ENCODE data around the gene TCEANC2.
"Not testable (repeated sequence)": the region's sequence is repeated elsewhere in the genome, so short reads cannot be mapped to it uniquely, and the experiment has no call there.

The TCEANC2 gene

DNA sequence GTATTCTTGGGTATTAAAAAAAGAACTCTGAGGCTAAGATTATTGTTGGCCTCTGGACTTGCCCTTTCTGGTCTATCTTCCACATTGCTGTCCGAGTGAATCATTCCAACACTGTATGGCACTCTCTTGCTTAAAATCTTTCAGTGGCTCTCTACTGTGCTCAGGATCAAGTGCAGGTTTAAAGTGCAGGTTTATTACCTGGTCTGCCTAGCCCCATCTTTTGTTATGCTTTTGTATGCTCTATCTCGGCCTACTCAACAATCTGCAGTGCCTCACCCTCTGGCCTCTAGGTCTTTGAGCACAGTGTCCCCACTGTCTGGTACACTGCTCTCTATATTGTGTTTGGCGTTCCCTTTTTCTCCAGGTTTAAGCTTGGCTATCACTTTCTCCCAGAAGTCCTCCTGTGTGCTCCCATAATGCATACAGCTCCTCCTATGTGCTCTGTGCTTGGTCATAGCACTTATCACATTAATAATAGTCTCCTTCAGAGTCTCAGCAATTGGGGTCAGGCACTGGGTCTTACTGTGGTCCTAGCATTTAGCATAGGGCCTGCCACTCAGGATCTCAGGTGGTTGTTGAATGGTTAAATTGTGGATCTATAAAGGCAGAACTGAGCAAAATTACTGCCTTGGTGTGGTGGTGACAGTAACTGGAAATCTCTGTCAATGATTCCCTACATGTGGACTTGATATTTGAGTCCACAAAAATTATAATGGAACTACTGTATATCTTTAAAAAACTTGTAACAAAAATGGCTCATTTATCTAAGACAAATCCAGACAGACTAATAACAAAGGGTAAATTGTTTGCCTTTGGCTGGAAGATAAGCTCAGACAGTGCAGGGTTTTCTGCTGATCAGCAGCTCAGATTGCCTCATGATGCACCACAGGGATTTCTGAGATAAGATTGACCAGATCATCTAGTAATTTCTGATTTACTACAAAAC, 24.8 kb upstream of the TCEANC2 start:
- DNase-seq: no peak

GRCh38 chr1:54037476-54037875, 15.9 kb upstream of the TCEANC2 start:
- DNase-seq: no peak

GRCh38 chr1:54041806-54042205, 11.6 kb upstream of the TCEANC2 start:
- no peak for DNase-seq

DNA sequence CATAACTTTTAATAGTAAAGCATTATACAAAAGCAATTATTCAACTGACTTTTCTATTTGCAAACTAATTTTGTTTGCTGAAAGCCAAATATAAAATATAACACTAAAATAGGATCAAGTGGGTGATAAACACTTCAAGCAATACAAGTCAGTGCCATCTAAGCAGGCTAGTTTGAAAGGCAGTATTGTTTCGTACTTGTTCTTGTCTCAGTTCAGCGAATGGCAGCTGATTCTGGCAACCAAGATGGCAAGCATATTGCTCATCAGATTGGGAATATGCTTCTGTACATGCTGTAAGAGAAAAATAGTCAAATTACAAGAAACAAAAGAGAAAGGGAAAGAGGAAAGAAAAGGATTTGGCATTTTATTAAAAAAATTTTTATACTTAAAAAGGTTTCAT, 7.9 kb upstream of the TCEANC2 start:
- no peak for DNase-seq

GRCh38 chr1:54046671-54047383, 6.6 kb upstream of the TCEANC2 start:
- DNase-seq: no peak

- no peak for DNase-seq
These were observed 5.8 kb upstream of the TCEANC2 start for GRCh38 chr1:54047384-54048305.

- DNase-seq: not testable (repeated sequence)
These were observed 3.0 kb upstream of the TCEANC2 start for GRCh38 chr1:54050435-54050834.

- DNase-seq: no peak
These were observed 1.4 kb upstream of the TCEANC2 start for GRCh38 chr1:54051933-54052430.

GRCh38 chr1:54052431-54052933, 926 bp upstream of the TCEANC2 start:
- no peak for DNase-seq

- DNase-seq: no peak
These were observed 483 bp downstream of the TCEANC2 start for GRCh38 chr1:54053745-54054437.

GRCh38 chr1:54054438-54054749, 986 bp downstream of the TCEANC2 start:
- DNase-seq: no peak

DNA sequence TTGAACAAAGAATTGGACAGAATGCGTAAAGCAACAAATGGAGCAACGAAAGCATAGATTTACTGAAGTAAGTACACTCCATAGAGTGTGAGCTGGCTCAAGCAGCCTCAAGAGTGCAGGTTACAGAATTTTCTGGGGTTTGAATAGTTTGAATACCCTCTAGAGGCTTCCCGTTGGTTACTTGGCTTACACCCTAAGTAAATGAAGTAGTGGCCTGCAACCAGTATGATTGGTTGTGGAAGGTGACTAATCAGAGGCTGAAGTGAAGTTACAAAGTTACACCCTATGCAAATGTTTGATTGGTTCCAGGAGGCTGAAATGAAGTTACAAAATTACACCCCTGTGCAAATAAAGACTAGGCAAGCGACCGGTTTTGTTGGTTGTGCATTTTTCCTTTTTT, 10.9 kb downstream of the TCEANC2 start:
- no peak for DNase-seq

DNA sequence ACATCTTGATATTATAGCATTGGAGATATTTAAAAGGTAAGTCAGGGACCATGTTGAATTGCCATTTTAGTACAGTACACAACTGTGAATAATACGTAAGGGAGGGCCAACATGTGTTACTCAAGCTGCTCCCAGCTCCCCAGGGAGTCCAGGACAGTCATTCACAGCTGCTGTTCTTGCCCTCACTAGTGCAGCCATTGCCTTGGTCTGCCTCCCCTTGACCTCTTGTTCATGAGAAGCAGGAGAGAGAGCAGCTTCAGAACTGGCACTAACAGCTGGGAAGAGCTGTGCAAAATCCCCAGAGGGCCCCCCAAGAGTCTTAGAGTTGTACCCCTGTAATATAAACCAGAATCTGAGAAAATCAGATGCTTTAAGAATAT, 16.4 kb downstream of the TCEANC2 start:
- no peak for DNase-seq

- peak; percentile 39 for DNase-seq
These were observed 16.9 kb downstream of the TCEANC2 start for GRCh38 chr1:54070171-54070837.

GRCh38 chr1:54077359-54077758, 24.0 kb downstream of the TCEANC2 start:
- DNase-seq: no peak

DNA sequence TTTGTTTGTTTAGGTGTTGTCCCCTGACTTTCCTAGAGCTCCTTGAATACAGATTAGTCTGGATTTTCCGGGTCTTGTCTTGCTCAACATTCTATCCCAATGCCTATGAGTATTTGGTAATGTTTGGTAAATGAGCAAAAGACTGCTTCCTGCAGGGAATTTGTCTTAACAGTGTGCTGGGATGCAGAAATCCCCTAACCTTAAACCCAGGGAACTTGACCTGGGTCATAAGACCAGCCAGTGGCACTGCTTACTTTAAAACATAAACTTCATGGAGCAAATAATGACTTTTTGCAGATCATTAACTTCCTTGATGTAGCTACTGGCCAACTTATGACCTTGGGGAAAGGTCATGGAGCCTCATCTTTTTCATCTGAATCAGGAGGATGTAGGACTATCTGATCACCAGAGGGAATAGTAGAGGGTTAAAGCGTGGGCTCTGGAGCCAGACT, 27.2 kb downstream of the TCEANC2 start:
- no peak for DNase-seq

- no peak for DNase-seq
These were observed 28.2 kb downstream of the TCEANC2 start for GRCh38 chr1:54081306-54082270.

GRCh38 chr1:54084794-54085193, 31.4 kb downstream of the TCEANC2 start:
- DNase-seq: no peak

DNA sequence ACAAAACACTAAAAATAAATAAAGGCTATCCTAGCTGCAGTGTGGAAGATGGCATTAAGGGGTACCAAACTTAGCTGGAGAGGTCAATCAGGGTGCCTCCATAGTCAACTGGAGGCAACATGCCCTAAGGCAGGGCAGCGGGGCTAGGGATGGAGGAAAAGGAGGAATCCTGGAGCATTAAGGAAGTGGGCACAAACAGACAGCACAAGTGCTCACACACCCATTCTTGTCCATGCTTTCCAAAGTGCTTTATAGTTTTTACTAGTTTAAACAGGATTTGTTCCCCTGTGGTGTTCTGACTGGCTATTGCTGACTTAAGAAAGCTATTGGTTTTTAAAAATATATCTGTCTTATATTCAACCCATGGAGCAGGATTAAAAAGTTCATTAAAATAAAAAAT, 33.3 kb downstream of the TCEANC2 start:
- DNase-seq: no peak

GRCh38 chr1:54088385-54088784, 35.0 kb downstream of the TCEANC2 start:
- no peak for DNase-seq

Measured in NCI-H446 treated with DMSO at 0.1 percent for 48 hours (cell line).